GM10266 (cell line): ENCODE measurements around the gene ASPSCR1.
A peak's percentile ranks its signal among the peaks of the same experiment; 100 is the strongest.

Source experiments
- DNase-seq: peaks from one replicate; pipeline ENCODE4 v3.0.0; 2012; ENCODE audit errors: extremely low spot score
- TF ChIP-seq, protein P1 (sequence below): IDR thresholded peaks from 2 replicates; pipeline ENCODE4 v1.5.1; 2012; ENCODE audit warnings: mild to moderate bottlenecking, low read depth; ENCODE audit not compliant: control insufficient read depth, insufficient read depth; ENCODE audit errors: missing control alignments

Gene ASPSCR1

DNA sequence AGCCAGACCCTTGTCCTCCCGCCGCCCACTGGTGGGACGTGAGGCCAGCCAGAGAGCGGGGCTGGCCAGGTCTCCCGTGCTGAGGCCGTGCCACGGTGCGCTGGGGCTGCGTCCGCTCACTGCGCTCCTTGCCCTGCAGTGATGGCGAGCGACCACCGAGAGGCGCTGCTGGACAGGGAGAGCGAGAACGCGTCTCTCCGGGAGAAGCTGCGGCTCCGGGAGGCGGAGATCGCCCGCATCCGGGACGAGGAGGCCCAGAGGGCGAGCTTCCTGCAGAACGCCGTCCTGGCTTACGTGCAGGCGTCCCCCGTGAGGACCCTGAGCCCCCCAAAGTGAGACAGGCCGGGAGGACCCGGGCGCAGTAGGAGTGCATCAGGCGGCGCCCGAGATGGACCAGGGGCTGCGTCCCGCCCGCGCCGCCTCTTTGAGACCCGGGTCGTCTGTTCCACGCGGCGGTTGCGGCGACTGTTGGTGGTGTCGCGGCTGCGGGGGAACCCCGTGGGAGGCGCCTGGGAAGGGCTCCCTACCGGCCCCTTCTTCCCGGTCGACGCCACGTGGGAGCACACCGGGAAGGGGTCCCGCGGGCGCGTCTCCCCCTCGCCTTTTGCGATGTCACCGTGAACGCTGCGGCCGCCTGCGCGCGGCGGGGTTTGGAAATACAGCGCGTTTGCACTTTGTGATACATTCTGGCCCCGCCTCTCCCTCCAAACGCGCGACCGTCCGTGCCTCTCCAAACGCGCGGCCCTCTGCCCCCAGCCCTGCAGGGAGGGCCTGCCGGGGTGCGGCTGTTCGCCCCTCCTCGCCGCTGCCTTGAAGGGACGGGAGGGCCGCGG, 53.3 kb downstream of the ASPSCR1 start:
- peak; percentile 93 for DNase-seq
- TF ChIP-seq, protein P1, sequence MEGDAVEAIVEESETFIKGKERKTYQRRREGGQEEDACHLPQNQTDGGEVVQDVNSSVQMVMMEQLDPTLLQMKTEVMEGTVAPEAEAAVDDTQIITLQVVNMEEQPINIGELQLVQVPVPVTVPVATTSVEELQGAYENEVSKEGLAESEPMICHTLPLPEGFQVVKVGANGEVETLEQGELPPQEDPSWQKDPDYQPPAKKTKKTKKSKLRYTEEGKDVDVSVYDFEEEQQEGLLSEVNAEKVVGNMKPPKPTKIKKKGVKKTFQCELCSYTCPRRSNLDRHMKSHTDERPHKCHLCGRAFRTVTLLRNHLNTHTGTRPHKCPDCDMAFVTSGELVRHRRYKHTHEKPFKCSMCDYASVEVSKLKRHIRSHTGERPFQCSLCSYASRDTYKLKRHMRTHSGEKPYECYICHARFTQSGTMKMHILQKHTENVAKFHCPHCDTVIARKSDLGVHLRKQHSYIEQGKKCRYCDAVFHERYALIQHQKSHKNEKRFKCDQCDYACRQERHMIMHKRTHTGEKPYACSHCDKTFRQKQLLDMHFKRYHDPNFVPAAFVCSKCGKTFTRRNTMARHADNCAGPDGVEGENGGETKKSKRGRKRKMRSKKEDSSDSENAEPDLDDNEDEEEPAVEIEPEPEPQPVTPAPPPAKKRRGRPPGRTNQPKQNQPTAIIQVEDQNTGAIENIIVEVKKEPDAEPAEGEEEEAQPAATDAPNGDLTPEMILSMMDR, result peak; percentile 98

DNA sequence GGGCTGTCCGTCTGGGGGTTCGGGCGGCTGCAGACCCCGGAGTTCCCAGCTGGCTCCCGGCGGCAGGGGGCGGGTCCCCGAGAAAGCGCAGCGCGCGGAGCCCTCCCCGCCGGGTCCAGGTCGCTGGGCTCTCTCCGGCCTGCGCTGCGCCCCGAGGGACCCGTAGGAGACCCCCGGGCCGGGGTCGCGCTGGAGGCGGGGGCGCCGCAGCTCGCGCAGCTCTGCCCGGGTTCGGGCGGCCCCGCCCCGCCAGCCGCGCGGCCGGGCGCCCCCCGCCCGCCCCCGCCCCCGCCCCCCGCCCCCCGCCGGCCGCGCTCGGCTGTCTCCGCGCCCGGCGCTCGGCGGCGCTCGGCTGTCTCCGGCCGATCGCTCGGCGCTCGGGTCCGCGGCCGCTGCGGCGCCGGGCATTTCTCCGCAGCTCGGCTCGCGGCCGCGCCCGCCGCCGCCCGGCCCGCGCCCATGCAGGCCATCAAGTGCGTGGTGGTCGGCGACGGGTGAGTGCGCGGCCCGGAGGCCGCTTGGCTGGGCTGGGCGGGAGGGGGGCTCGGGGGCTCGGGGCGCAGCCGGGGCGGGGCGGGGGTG, 54.0 kb downstream of the ASPSCR1 start, which contains the start of gene RAC3:
RAC3 (plus strand) TSS at position 376 of the 582 bp plus-strand sequence; CDS start at position 460, 84 bp downstream.
- DNase-seq, result peak; percentile 87
- TF ChIP-seq, protein P1, result no peak

DNA sequence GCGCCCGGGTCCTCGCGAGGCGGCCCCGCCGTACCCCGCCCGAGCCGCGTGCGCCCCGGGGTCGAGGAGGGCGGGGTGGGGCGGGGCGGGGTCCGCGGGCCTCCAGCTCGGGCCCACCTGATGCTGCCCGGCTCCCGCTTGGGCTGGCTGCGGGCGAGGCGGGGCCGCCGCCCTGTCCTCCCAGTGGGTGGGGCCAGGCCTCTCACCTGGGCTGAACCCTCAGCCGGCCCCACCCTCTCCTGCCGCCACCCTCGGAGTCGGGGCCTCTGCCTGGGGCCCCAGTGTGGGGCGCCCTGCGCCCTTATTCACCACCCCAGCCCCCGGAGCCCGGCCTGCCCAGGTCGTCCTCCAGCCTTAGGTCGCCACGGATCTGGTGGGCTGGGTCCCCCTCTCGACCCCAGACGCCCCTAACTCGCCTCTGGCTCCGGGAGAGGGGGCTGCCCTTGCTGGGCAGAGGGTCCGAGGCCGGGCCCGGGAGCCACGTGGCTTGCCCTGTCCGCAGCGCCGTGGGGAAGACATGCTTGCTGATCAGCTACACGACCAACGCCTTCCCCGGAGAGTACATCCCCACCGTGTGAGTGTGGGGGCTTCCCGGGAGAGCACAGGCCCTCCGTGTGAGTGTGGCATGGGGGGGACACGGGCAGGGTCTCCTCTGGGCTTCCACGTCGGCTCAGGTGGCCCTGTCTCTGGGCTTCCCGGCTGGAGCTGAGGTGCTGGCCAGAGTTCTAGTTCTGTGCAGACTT, 54.6 kb downstream of the ASPSCR1 start:
- TF ChIP-seq, protein P1, result no peak
- peak; percentile 82 for DNase-seq

- TF ChIP-seq, protein P1, result no peak
Observed at GRCh38 chr17:82033359-82034085, 56.1 kb downstream of the ASPSCR1 start.

GRCh38 chr17:82034371-82035011, 57.1 kb downstream of the ASPSCR1 start:
- no peak for DNase-seq
- TF ChIP-seq, protein P1, result no peak

More at GRCh38 chr17:82033359-82034085, 56.1 kb downstream of the ASPSCR1 start:
- DNase-seq, result no peak

DNA sequence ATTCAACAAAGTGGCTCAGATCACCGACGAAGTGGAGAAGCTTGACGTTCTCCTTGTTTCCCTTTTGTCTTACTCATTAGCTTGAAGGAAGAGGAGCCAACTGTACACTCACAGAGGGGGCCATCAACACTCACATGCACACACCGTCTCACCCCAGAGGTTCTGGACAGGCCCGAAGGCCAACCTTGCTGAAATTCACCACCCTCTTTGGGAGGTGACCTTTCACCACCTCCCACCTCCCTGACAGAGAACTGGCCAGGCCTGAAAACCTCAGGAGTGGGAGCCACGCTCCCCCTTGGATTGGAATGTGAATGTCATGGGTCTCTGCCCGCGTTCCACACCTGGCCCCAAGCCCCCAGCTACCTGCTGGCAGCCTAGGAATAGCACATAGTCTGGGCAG, 58.1 kb downstream of the ASPSCR1 start:
- TF ChIP-seq, protein P1, result no peak
- DNase-seq, result no peak
